H7 (cell line): ENCODE measurements around the gene SOCS7. TPM values are rescaled to one million over a fixed set of nuclear protein-coding genes. Genes with fewer than 3 reads are reported as not detected.

Source experiments
- total RNA-seq: library from RNA; depleted of rRNA; stranded (reverse); fragments of >200 nt; shearing (Covaris generic); gene quantifications from 2 replicates; pipeline ENCODE4 v1.2.3, GENCODE V29; 2014; rRNA removed

Gene SOCS7
- total RNA-seq, 1 experiment from 2014 or later = 18.3 TPM

Other genes starting within 250 kb of the SOCS7 start
- not detected in 2 replicates for gene TBC1D3E, start 223.9 kb upstream of the SOCS7 start, total RNA-seq
- gene TBC1D3, start 159.3 kb upstream of the SOCS7 start, total RNA-seq = not detected in 2 replicates
- 81.3 and 99.2 TPM in 2 replicates for gene MRPL45, start 54.7 kb upstream of the SOCS7 start, total RNA-seq
- 0.04 and 0.07 TPM in 2 replicates for gene GPR179, start 7.9 kb upstream of the SOCS7 start, total RNA-seq
- 15.4 and 17.2 TPM in 2 replicates for gene ARHGAP23, start 76.6 kb downstream of the SOCS7 start, total RNA-seq